Right cardiac atrium (tissue), 5 donors: ENCODE measurements around the gene TNS3. TPM values are rescaled to one million over a fixed set of nuclear protein-coding genes. Genes with fewer than 3 reads are reported as not detected.
A peak's percentile ranks its signal among the peaks of the same experiment; 100 is the strongest.

Experiments
- ATAC-seq, 2 donors: fragments of 200-7000 bp; cut with Tn5 transposase; one replicate each; pipeline versions ENCODE4 v1.8.0 to v1.9.1; 2020; ENCODE audit warnings: moderate library complexity in 2 of 2, mild to moderate bottlenecking in 1 of 2
- DNase-seq, 3 donors: peaks; one replicate each; pipeline ENCODE4 v3.0.0-alpha.2; 2020
- H3K27ac ChIP-seq: one replicate; pipeline ENCODE4 v1.5.1; 2013; ENCODE audit warnings: mild to moderate bottlenecking, low read length, control low read depth, moderate library complexity
- H3K27me3 ChIP-seq: one replicate; pipeline ENCODE4 v1.6.1; 2013; ENCODE audit not compliant: control insufficient read depth, insufficient read depth
- H3K4me1 ChIP-seq: one replicate; pipeline ENCODE4 v1.6.1; 2013; ENCODE audit warnings: low read length; ENCODE audit not compliant: control insufficient read depth, insufficient read depth
- H3K4me3 ChIP-seq: one replicate; pipeline ENCODE4 v1.5.1; 2013; ENCODE audit warnings: low read length, control low read depth
- H3K9me3 ChIP-seq: one replicate; pipeline ENCODE4 v1.6.1; 2013; ENCODE audit warnings: low read length; ENCODE audit not compliant: control insufficient read depth
- WGBS: extraction: QIAGEN DNeasy Blood & Tissue Kit; methylation state at CpG from one replicate; pipeline ENCODE4 v1.1.7; 2013; 5-methylcytosine and 5-hydroxymethylcytosine counted together
- intact Hi-C, 4 donors: fragments of 100-400 bp; cut with DNase I; formaldehyde crosslinking; loops; one replicate each; pipeline versions ENCODE4 v1.11.0 to v1.14.0; 2022 to 2023
- polyA plus RNA-seq: library from polyadenylated mRNA; stranded (reverse); fragments of 200-250 nt; gene quantifications from one replicate; pipeline ENCODE4 v1.2.3, GENCODE V29; 2013
- total RNA-seq, 4 donors: library from RNA; stranded (reverse); fragmentation: NEBNext Ultra II Directional; extraction: Animal tissue kit (Norgen Biotek cat#: 25700); gene quantifications; one replicate each; pipeline ENCODE4 v1.2.1, GENCODE V29; 2021
- donor health status: healthy with polysubstance abuse.
- donor health status: DM: no; HTN: yes; CAD: no.
- donor health status: DM: no; HTN: no; CAD: no.
- donor health status: DM: no; HTN: yes; CAD: no; lungs with severe emphysema.
- donor health status: DM: yes; HTN: yes; CAD: no.

Gene TNS3
- total and polyA plus RNA-seq, 5 donors = 19.7 to 48.3 (median 40.4) TPM

- no peak overlapping the region for H3K4me3 ChIP-seq
- 85% methylated on average over 19 of the region's 19 CpGs for WGBS
- no peak for ATAC-seq
- peaks cover 28% of the 10 kb centered on the region for H3K4me1 ChIP-seq
- DNase-seq = no peak
- no peaks in the 10 kb centered on the region for H3K27me3 ChIP-seq
- intact Hi-C loops = loop anchor here in 1 of 4 donors (10.0 kb wide), 1 partner anchor 138 kb away; no protein-coding TSS in a partner anchor
- H3K9me3 ChIP-seq = no peaks in the 10 kb centered on the region
- no peak overlapping the region for H3K27ac ChIP-seq
Measured at GRCh38 chr7:47572939-47573757, 8.8 kb downstream of the TNS3 start.

- peak overlapping the region; percentile 90 for H3K27ac ChIP-seq
- intact Hi-C loops = loop anchor here in 1 of 4 donors (10.0 kb wide), 1 partner anchor 137 kb away; no protein-coding TSS in a partner anchor
- H3K9me3 ChIP-seq = no peaks in the 10 kb centered on the region
- DNase-seq (no peak), ATAC-seq (peak in 1 of 2 donors; percentile 5)
- no peaks in the 10 kb centered on the region for H3K27me3 ChIP-seq
- H3K4me3 ChIP-seq = no peak overlapping the region
- WGBS = 42% methylated on average over 14 of the region's 14 CpGs
- H3K4me1 ChIP-seq = peaks cover 22% of the 10 kb centered on the region
Measured at GRCh38 chr7:47572094-47572445, 9.8 kb downstream of the TNS3 start.

GRCh38 chr7:47571331-47572093 lies 10.4 kb downstream of the TNS3 start:
- ATAC-seq = peak; percentile 82 to 83
- H3K9me3 ChIP-seq = no peaks in the 10 kb centered on the region
- WGBS = 11% methylated on average over 24 of the region's 24 CpGs
- intact Hi-C loops = loop anchor here in 1 of 4 donors (10.0 kb wide), 1 partner anchor 137 kb away; no protein-coding TSS in a partner anchor
- DNase-seq = peak; percentile 89 to 95 (median 95)
- H3K4me1 ChIP-seq = peaks cover 20% of the 10 kb centered on the region
- H3K4me3 ChIP-seq = no peak overlapping the region
- H3K27ac ChIP-seq = peak overlapping the region; percentile 90
- H3K27me3 ChIP-seq = no peaks in the 10 kb centered on the region

GRCh38 chr7:47570649-47571050 lies 11.3 kb downstream of the TNS3 start:
- peak; percentile 72 to 85 (median 82) for DNase-seq
- Histone ChIP-seq H3K27me3 (no peaks in the 10 kb centered on the region), H3K27ac (peak overlapping the region; percentile 90), H3K9me3 (no peaks in the 10 kb centered on the region), H3K4me1 (peaks cover 15% of the 10 kb centered on the region), H3K4me3 (no peak overlapping the region)
- ATAC-seq = peak; percentile 82 to 83
- intact Hi-C loops = loop anchor here in 1 of 4 donors (10.0 kb wide), 1 partner anchor 136 kb away; no protein-coding TSS in a partner anchor
- WGBS = 28% methylated on average over 4 of the region's 4 CpGs

- H3K9me3 ChIP-seq = no peaks in the 10 kb centered on the region
- no peak overlapping the region for H3K4me3 ChIP-seq
- ATAC-seq (no peak), DNase-seq (no peak)
- no peak overlapping the region for H3K27ac ChIP-seq
- intact Hi-C loops = no loop called here
- no peaks in the 10 kb centered on the region for H3K27me3 ChIP-seq
- 69% methylated on average over 13 of the region's 13 CpGs for WGBS
- peaks cover 15% of the 10 kb centered on the region for H3K4me1 ChIP-seq
Measured at GRCh38 chr7:47568547-47568946, 13.4 kb downstream of the TNS3 start.

GRCh38 chr7:47568056-47568455 lies 13.9 kb downstream of the TNS3 start:
- 93% methylated on average over 7 of the region's 7 CpGs for WGBS

GRCh38 chr7:47565640-47566250 lies 16.2 kb downstream of the TNS3 start:
- DNase-seq (no peak), ATAC-seq (no peak)
- H3K27ac ChIP-seq = no peak overlapping the region
- no peaks in the 10 kb centered on the region for H3K27me3 ChIP-seq
- 91% methylated on average over 11 of the region's 11 CpGs for WGBS
- H3K9me3 ChIP-seq = no peaks in the 10 kb centered on the region
- intact Hi-C loops = no loop called here
- H3K4me3 ChIP-seq = no peak overlapping the region
- H3K4me1 ChIP-seq = peaks cover under 1% of the 10 kb centered on the region

More at GRCh38 chr7:47568056-47568455, 13.9 kb downstream of the TNS3 start:
- H3K4me1 ChIP-seq = peaks cover 15% of the 10 kb centered on the region
- H3K27ac ChIP-seq = no peak overlapping the region
- H3K9me3 ChIP-seq = no peaks in the 10 kb centered on the region
- no peak overlapping the region for H3K4me3 ChIP-seq
- H3K27me3 ChIP-seq = no peaks in the 10 kb centered on the region
- DNase-seq (no peak), ATAC-seq (no peak)
- intact Hi-C loops = no loop called here

GRCh38 chr7:47563521-47563920 lies 18.4 kb downstream of the TNS3 start:
- Histone ChIP-seq H3K4me3 (no peak overlapping the region), H3K9me3 (no peaks in the 10 kb centered on the region), H3K4me1 (no peaks in the 10 kb centered on the region), H3K27ac (no peak overlapping the region), H3K27me3 (no peaks in the 10 kb centered on the region)
- intact Hi-C loops = no loop called here
- WGBS = 95% methylated on average over 4 of the region's 4 CpGs
- DNase-seq = no peak
- ATAC-seq = no peak

- no peaks in the 10 kb centered on the region for H3K27me3 ChIP-seq
- ATAC-seq = no peak
- intact Hi-C loops = no loop called here
- DNase-seq = no peak
- H3K4me1 ChIP-seq = peaks cover 6% of the 10 kb centered on the region
- no peak overlapping the region for H3K4me3 ChIP-seq
- 80% methylated on average over 3 of the region's 3 CpGs for WGBS
- H3K27ac ChIP-seq = no peak overlapping the region
- no peaks in the 10 kb centered on the region for H3K9me3 ChIP-seq
Measured at GRCh38 chr7:47561715-47562446, 20.0 kb downstream of the TNS3 start.
